ENCODE measurements around the gene TMEM8B. TPM values are rescaled to one million over a fixed set of nuclear protein-coding genes. Genes with fewer than 3 reads are reported as not detected.

Gene TMEM8B, protein sequence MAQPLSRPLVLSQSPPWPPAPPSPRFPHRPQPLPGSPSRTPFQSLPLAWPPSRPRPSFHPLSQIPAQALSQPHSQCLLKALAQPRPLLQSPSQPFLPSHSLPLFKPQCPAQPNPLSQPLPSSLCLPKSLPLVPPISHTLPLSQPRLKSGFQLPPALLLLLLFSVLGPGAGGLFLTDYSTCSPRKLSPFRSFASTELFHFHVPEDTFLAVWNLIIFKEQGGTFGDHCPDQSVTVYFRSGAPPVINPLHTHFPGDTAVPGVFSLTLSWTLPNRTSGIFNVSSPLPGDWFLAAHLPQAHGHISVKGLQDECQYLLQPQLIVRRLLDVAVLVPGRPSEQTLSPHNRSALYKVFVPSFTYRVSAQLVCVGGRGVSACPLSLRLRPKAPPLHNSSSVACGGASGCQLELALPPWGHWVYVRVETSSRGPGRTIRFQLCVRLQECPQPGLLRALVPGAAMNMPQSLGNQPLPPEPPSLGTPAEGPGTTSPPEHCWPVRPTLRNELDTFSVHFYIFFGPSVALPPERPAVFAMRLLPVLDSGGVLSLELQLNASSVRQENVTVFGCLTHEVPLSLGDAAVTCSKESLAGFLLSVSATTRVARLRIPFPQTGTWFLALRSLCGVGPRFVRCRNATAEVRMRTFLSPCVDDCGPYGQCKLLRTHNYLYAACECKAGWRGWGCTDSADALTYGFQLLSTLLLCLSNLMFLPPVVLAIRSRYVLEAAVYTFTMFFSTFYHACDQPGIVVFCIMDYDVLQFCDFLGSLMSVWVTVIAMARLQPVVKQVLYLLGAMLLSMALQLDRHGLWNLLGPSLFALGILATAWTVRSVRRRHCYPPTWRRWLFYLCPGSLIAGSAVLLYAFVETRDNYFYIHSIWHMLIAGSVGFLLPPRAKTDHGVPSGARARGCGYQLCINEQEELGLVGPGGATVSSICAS
- 36.2 TPM for total RNA-seq

- DNase-seq (ENCODE audit: low spot score): peak; percentile 96
Measured at GRCh38 chr9:35829084-35829763, at the start of gene TMEM8B. Gene TMEM8B, plus strand, starts transcription at chr9:35829228. Its CDS starts 220 bp downstream, at chr9:35829448.

DNA sequence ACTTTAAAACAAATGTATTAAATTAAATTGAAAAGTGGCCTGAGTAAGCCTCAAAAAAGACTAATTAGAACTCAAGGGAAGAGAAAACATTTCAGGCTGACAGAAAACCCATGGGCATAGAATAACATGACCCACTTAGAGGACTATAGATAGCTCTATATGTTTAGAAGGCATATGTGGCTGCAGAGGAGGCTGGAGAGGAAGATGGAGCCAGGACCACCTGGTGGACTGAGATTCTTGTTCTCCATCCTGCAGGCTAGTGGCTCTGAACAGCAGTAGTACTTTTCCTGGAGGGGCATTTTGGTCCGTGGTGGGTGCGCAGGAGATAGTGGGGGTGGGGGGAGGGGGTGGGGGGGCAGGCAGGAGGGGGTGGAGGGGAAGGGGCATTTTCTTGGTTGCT, 48.0 kb upstream of the TMEM8B start:
- no peak for DNase-seq (ENCODE audit: low spot score)

DNA sequence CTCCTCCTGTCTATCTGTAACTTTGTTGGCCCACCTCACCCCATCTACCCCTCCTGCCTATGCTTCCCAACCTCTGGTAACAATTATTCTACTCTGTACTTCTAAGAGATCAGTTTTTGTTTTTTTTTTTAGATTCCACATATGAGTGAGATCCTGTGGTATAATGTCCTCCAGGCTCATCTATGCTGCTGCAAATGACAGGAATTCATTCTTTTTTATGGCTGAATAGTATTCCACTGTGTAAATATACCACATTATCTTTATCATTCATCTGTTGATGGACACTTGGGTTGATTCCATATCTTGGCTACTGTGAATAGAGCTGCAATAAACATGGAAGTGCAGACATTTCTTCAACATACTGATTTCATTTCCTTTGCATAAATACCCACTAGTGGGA, 45.6 kb upstream of the TMEM8B start:
- no peak for DNase-seq (ENCODE audit: low spot score)

- DNase-seq (ENCODE audit: low spot score): no peak
Measured at GRCh38 chr9:35789541-35789940, 39.5 kb upstream of the TMEM8B start.

DNA sequence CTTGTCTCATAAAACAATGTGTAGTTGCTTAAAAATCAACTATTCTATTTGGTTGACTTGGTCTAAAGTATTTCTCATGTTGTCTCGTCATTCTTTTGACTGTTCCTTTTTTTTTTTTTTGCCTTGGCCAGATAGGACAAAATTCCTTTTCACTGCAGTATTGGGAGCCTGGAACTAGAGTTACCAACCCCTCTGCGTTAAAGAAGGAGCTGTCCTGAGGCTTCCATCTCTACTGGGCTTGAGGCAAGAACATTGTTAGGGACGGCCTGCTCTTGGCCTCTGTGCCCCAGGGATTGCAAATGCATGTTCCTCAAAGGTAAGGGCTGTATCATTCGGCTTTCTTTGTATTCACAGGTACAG, 39.0 kb upstream of the TMEM8B start:
- DNase-seq (ENCODE audit: low spot score): no peak

DNA sequence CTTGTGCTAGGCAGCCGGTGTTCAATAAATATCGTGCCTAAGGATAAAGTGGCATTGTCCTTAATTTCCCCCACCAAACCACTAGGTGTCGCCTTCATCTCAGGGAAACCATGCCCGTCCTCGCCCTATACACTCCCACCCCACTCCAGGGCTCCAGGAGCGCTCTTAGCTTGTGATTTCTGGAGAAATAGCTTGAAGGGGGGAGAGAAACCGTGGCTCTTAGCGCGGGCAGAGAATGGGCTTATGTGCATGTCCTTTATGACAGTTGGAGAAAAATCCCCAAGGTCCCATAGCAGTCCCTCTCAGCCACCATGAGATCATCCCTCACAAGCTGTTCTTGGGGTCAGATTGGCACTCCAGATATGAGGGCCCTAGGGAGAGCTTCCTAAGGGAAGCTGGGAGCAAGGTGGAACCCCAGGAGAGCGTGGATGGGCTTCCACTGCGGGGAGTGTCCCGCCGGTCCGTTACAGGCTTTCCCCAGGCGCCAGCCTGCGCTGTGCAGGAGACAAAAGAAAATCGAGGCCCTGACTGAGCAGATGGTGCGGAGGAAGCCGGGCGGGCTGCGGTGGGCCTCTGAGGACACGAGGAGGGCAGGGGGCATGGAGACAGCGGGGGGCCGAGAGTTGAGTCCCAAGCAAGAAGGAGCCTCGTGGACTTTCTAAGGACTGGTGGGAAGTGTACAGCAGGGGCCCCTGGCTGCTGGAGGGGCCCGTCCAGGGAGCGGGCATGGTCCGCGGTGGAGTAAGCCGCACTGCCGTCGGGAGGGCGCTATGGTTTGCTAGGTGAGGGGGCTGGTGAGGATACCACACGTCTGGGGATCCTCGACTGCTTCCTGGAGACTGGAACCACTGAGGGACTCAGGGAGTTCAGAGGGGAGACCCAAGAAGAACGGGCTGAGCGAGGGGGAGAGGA, 38.4 kb upstream of the TMEM8B start:
- DNase-seq (ENCODE audit: low spot score): peak; percentile 70

- no peak for DNase-seq (ENCODE audit: low spot score)
Measured at GRCh38 chr9:35791297-35791921, 37.6 kb upstream of the TMEM8B start, which contains the start of gene NPR2. Gene NPR2, plus strand, starts transcription at chr9:35791591. Its CDS starts 818 bp downstream, at chr9:35792409.

DNA sequence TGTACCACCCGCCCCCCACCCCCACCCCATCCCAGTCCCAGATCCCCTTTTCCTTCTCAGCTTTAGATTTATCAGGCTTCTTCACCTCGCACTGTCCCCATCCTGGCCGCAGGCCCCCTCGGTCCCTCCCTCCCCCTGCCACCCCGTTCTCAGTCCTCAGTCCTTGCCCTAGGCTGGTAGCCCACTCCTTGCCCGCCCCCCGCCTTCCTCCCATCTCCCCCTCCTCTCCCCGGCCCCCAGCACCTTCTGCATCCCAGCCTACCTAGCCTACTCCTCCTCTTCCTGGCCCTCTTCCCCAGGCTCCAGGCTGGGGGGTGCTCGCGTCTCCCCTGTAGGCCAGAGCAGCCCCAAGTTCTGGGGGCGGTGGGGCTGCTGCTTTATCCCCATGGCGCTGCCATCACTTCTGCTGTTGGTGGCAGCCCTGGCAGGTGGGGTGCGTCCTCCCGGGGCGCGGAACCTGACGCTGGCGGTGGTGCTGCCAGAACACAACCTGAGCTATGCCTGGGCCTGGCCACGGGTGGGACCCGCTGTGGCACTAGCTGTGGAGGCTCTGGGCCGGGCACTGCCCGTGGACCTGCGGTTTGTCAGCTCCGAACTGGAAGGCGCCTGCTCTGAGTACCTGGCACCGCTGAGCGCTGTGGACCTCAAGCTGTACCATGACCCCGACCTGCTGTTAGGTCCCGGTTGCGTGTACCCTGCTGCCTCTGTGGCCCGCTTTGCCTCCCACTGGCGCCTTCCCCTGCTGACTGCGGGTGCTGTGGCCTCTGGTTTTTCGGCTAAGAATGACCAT, 36.8 kb upstream of the TMEM8B start:
- DNase-seq (ENCODE audit: low spot score): no peak

GRCh38 chr9:35792826-35793225, 36.2 kb upstream of the TMEM8B start:
- DNase-seq (ENCODE audit: low spot score): no peak

DNA sequence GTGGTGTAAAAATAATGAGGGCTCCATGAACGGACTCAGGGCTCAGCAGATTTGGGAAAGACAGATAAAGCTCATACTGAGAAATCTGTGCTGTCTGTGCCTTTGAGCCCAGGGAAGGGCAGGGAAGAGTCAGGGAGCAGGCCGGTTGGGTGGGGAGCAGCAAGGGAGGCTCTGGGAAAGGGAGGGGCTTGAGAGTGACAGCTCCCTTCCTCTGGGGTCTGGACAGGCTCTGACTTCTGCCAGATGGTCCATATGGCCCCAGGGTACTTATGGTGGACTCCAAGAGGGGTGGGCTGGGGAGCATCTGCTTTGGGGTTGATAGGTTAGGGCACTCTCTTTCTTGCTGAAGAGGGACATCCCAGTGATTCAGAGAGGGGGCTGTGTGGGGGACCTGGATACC, 35.6 kb upstream of the TMEM8B start:
- no peak for DNase-seq (ENCODE audit: low spot score)

DNA sequence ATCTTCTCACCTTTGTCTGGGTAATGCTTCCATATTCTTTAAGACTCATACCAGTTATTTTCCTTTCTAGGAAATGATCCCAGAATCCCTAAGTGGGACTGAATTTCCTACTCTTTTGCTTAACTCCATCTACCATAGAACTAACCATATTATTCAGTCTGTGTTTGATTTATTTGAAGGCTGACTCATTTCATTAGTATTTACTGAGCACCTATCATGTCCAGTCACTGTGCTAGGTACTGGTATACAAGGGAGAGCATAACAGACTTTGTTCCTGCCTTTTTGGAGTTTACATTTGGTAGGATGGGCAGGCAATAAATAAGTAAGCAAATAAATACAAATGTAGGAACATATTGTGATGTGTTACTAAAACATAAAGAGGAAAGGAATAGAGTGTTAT, 33.3 kb upstream of the TMEM8B start:
- no peak for DNase-seq (ENCODE audit: low spot score)

- no peak for DNase-seq (ENCODE audit: low spot score)
Measured at GRCh38 chr9:35797311-35798109, 31.5 kb upstream of the TMEM8B start.

DNA sequence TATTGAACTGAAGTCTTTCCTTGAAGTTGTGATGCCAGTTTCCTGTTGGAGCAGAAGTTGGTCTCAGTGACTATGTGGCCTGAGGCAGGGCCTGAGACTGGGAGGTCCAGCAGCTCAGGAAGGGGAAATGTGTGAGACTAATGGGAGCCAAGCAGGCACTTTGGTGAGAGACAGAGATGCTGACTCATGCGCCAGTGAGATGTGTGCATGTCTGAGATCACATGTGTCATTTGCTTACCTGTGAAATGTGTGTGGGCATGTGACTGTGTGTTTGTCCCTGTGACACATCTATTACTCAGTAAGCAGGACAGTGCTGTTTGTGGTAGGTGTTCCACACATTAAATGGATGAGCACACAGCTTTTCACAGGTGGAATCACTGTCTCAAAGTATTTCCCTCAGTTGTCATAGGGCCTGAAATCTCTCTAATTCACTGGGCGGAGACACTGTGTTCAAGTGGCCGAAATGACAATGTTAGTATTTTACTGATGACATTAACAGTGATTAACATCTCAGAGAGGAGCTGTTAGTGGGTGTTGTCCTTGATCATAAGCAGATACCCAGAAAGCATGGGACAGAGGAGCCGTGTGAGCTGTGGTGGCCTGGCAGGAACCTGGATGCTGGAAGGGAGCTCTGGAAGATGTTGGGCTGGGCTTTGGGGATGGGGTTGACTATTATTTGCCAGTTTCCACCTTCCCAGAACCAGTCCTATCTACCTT, 30.2 kb upstream of the TMEM8B start:
- DNase-seq (ENCODE audit: low spot score): no peak

- no peak for DNase-seq (ENCODE audit: low spot score)
Measured at GRCh38 chr9:35800530-35800929, 28.5 kb upstream of the TMEM8B start.

DNA sequence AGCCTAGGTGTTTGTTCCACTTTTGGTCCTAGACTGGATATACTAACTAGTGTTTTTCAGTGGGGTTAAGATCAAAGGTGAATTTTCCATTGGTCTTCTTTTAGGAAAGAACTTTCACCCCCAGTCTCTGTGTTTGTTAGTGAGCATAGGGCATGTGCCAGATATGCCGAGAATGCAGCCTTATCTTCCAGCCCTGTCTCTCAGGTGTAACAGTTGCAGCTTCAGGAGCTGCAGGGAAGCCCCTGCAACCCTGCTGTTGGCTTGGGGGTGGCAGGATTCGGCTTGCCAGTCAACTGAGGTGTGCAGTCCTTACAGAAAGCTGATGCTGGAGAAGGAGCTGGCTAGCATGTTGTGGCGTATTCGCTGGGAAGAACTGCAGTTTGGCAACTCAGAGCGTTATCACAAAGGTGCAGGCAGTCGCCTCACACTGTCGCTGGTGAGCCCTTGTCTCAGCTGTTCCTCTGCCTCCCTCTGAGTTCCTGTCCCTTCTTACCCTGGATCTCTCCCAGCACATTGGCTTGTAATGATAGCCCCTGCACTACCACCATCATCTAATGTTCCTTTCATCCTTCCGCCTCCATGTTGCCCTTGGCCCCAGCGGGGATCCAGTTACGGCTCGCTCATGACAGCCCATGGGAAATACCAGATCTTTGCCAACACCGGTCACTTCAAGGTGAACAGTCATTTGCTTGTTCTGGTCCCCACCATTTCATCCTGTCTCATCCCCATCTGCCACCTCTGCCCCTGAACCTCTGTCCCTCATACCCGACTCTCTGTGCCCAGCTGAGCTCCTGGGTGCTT, 27.5 kb upstream of the TMEM8B start:
- DNase-seq (ENCODE audit: low spot score): no peak

- no peak for DNase-seq (ENCODE audit: low spot score)
Measured at GRCh38 chr9:35806101-35806500, 22.9 kb upstream of the TMEM8B start.

- DNase-seq (ENCODE audit: low spot score): no peak
Measured at GRCh38 chr9:35808433-35808832, 20.6 kb upstream of the TMEM8B start.
